ENCODE measurements around the gene CNTNAP2. TPM values are rescaled to one million over a fixed set of nuclear protein-coding genes. Genes with fewer than 3 reads are reported as not detected.

Gene CNTNAP2
- total and polyA plus RNA-seq, 8 donors: 0.19 to 18.2 (median 0.56) TPM

DNA sequence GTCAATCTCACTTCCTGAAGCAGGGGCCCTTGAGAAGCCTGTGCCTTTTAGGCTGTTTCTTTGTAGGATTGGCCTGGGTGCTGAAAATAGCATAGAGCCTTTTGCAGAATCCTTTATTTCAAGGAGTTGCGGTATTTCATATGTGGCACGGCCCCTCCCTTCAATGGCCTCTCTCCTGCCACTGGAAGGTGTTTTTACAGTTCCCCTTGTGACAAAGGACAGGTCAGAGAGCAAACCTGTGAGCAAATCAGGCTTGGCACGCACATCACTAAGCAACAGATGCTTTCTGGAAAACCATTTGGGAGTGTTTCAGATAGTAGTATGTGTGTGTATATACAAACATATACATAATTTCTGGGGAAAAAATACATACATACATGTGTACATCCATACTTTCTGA lies 2085.4 kb downstream of the CNTNAP2 start:
- H3K36me3 ChIP-seq: no peaks in the 10 kb centered on the region
- 48 to 65% (median 51%) methylated on average over 3 of the region's 3 CpGs for WGBS, 5 donors
- no peaks in the 10 kb centered on the region for H3K4me1 ChIP-seq
- DNase-seq: no peak
- H3K4me3 ChIP-seq: no peak overlapping the region
- TF ChIP-seq EP300 (IDR thresholded peaks at IDR 0.05) (no peak), POLR2AphosphoS5 (IDR thresholded peaks at IDR 0.05) (no peak), POLR2A (IDR thresholded peaks at IDR 0.05) (no peak)
- TF ChIP-seq, protein P1, sequence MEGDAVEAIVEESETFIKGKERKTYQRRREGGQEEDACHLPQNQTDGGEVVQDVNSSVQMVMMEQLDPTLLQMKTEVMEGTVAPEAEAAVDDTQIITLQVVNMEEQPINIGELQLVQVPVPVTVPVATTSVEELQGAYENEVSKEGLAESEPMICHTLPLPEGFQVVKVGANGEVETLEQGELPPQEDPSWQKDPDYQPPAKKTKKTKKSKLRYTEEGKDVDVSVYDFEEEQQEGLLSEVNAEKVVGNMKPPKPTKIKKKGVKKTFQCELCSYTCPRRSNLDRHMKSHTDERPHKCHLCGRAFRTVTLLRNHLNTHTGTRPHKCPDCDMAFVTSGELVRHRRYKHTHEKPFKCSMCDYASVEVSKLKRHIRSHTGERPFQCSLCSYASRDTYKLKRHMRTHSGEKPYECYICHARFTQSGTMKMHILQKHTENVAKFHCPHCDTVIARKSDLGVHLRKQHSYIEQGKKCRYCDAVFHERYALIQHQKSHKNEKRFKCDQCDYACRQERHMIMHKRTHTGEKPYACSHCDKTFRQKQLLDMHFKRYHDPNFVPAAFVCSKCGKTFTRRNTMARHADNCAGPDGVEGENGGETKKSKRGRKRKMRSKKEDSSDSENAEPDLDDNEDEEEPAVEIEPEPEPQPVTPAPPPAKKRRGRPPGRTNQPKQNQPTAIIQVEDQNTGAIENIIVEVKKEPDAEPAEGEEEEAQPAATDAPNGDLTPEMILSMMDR (IDR thresholded peaks at IDR 0.05): no peak
- no peaks in the 10 kb centered on the region for H3K27me3 ChIP-seq
- no peaks in the 10 kb centered on the region for H3K9me3 ChIP-seq
- H3K27ac ChIP-seq: no peak overlapping the region
- intact Hi-C loops (cut with DNase I; ENCODE audit: low total_unique reads): no loop called here

DNA sequence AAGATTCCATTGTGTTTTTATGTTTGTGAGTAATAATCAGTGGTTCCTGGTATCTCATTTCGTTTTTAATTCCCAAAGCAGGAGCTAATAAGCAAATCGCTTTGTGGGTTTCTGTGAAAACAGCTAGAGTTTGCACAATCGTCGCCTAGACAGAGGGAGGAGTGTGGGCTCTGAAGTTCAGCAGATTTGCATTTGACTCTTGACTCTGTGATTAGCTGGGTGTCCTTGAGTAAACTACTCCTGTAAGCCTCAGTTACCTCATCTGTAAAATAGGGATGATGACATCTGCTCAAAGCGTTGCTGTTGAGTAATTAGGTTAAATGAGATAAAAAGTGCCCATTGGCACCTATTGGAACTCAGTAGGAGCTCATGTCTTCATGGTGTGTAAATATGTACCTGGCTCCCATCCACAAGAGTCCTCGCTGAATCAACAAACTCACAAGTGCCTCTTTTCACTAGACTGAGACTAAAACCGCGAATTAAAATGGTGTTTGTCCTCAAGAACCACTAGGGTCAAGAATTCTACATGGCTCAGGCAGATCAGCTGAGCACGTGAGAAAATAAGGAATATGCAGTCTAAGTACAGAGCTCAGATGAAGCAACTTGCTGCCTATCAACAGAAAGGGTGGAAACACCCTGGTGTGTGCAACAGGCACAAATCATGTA lies 2088.2 kb downstream of the CNTNAP2 start:
- no peak overlapping the region for H3K27ac ChIP-seq
- TF ChIP-seq EP300 (IDR thresholded peaks at IDR 0.05): no peak
- TF ChIP-seq POLR2A (IDR thresholded peaks at IDR 0.05): no peak

DNA sequence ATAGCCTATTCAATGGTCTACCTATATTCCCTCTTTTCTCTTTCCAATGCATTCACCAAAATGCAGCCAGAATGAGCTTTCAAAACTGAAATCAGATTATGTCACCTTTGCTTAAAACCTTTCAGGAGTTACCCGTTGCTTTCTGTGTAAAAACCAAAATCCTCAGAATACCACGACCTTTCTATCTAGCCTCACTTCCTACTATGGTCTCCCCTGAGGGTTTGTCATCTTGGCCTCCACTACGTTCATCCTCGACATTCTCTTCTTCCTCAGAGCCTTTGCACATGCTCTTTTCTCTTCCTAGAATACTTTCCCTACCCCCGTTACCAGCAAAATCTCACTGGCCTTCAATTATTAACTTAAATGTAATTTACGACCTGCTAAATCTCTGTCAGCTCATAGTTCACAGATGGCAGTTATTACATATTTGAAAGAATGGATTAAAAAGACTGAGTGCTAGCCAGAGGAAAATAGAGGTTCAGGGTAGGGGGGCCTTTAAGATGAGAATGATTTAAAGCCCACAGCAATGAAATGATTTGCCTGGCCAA lies 2093.1 kb downstream of the CNTNAP2 start:
- TF ChIP-seq, protein P1 (IDR thresholded peaks at IDR 0.05): no peak
- TF ChIP-seq EP300 (IDR thresholded peaks at IDR 0.05): no peak
- no peak for TF ChIP-seq POLR2AphosphoS5 (IDR thresholded peaks at IDR 0.05)
- no peak for TF ChIP-seq POLR2A (IDR thresholded peaks at IDR 0.05)
- 82 to 86% (median 83%) methylated on average over 6 of the region's 6 CpGs for WGBS, 5 donors
- Histone ChIP-seq H3K4me1 (peaks cover 0 to 15% (median 10%) of the 10 kb centered on the region in 4 donors), H3K4me3 (no peak overlapping the region), H3K27me3 (no peaks in the 10 kb centered on the region), H3K27ac (no peak overlapping the region), H3K36me3 (no peaks in the 10 kb centered on the region), H3K9me3 (no peaks in the 10 kb centered on the region)
- intact Hi-C loops (cut with DNase I; ENCODE audit: low total_unique reads): no loop called here
- no peak for DNase-seq

More for the DNA sequence above, 2088.2 kb downstream of the CNTNAP2 start:
- WGBS, 5 donors: 41 to 65% (median 59%) methylated on average over 9 of the region's 9 CpGs
- H3K36me3 ChIP-seq: no peaks in the 10 kb centered on the region
- H3K9me3 ChIP-seq: no peaks in the 10 kb centered on the region
- intact Hi-C loops (cut with DNase I; ENCODE audit: low total_unique reads): no loop called here
- H3K4me3 ChIP-seq: no peak overlapping the region
- H3K27me3 ChIP-seq: no peaks in the 10 kb centered on the region
- no peak for DNase-seq
- no peaks in the 10 kb centered on the region for H3K4me1 ChIP-seq

DNA sequence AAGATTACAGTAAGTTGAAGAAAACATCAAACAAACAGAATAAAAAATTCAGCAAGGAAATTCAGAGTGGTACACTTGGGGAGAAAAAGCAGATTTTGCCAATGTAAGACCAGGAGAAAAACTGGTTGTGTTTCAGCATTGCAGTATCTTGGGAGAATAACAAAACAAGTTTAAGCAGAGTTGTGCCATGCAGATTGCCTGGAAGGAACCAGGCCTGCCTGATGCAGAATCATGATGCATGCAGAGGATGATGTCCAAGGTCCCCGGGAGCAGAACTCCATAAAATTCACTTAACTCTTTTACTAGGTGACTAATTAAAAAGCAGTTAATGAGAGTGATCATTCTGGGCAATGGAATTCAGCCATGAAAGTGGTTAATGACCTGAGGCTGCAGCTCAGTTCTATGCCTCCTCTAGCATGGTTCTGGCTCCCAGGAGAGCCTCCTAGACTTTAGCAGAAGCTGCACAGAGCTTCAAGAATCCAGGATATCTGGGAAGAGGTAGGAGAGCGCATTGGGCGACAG lies 2094.3 kb downstream of the CNTNAP2 start:
- TF ChIP-seq, protein P1 (IDR thresholded peaks at IDR 0.05): no peak
- TF ChIP-seq EP300 (IDR thresholded peaks at IDR 0.05) (no peak), POLR2A (IDR thresholded peaks at IDR 0.05) (no peak), POLR2AphosphoS5 (IDR thresholded peaks at IDR 0.05) (no peak)
- no peak for DNase-seq
- no peaks in the 10 kb centered on the region for H3K9me3 ChIP-seq
- H3K27me3 ChIP-seq: no peaks in the 10 kb centered on the region
- H3K27ac ChIP-seq: no peak overlapping the region
- H3K36me3 ChIP-seq: no peaks in the 10 kb centered on the region
- H3K4me3 ChIP-seq: no peak overlapping the region
- intact Hi-C loops (cut with DNase I; ENCODE audit: low total_unique reads): no loop called here
- peaks cover 0 to 15% (median 10%) of the 10 kb centered on the region in 4 donors for H3K4me1 ChIP-seq
- WGBS, 5 donors: 88 to 94% (median 94%) methylated on average over 3 of the region's 3 CpGs

DNA sequence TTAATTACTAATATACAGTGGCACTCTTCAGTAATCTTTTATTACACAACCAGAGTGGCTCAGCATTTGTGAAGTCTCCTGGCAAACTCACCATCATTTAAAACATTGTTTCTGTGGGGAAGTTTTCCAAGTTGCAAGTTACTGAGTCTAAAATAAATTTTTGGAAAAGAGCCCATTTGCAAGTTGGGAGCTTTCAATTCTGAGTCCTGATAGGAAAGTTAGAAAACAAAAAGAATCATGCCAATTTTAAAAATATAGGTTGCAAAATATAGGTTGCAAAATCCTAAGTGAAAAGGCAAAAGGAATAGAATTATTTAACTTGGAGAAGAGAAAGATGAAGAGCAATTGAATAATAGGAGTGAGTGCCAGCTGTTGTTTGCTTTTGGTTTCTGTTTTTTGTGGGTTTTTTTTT lies 2095.1 kb downstream of the CNTNAP2 start:
- no peak overlapping the region for H3K4me3 ChIP-seq
- TF ChIP-seq, protein P1 (IDR thresholded peaks at IDR 0.05): no peak
- TF ChIP-seq EP300 (IDR thresholded peaks at IDR 0.05): no peak
- TF ChIP-seq POLR2AphosphoS5 (IDR thresholded peaks at IDR 0.05): no peak
- TF ChIP-seq POLR2A (IDR thresholded peaks at IDR 0.05): no peak
- no peaks in the 10 kb centered on the region for H3K36me3 ChIP-seq
- peak in 1 of 2 donors; percentile 22 for DNase-seq
- intact Hi-C loops (cut with DNase I; ENCODE audit: low total_unique reads): no loop called here
- no peaks in the 10 kb centered on the region for H3K9me3 ChIP-seq
- peaks cover 0 to 15% (median 10%) of the 10 kb centered on the region in 4 donors for H3K4me1 ChIP-seq
- H3K27me3 ChIP-seq: no peaks in the 10 kb centered on the region
- H3K27ac ChIP-seq: no peak overlapping the region

Measured in stomach (tissue), 9 donors.